NCI-H1694 treated with DMSO at 0.1 percent for 48 hours (cell line): Measurements from ENCODE around the gene LSM4.
A peak's percentile ranks its signal among the peaks of the same experiment; 100 is the strongest.
"Not testable (repeated sequence)": the region's sequence is repeated elsewhere in the genome, so short reads cannot be mapped to it uniquely, and the experiment has no call there.

Source experiments
- DNase-seq: peaks from one replicate; lab custom pipeline; 2025; lab: John Stamatoyannopoulos, UW

LSM4 gene

DNA sequence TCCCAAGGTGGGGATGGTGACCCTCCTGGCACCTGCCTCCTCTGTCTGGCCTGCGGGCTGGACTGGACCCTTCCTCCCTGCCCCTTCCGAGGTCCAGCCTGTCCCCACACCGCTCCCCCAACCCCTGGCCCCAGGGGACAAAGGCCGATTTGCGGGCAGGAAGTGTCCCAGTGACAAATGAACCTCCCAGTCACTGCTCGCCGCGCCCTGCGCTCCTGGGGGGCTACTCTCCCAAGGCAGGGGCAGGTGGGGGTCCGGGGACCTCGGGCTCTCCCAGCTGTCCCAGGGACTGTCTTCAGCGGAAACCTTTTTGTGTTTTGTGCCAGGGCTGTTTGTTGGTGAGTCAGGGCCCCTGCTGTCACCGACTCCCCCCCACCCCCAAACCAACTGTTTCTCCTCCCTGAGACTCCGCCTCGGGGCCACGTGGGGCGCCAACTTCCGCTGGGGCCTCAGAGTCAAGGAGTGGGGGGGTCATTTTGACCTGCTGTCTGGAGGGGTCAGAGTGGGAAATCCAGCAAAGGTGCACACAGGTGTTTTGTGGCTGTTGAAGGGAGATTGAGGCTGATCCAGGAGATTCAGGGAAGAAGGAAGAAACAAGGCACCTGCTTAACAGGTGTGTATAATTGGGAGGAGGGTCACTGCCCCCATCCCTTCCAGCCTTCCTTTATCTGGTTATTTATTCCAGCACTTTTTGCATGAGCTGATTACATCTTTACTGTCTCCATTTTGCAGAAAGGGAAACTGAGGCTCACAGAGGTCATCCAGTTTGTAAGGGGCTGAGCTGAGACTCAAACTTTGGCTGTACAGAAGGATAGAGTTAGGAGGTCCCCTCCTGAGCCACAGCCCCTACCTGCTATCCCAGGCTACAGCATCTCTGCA, 18.4 kb upstream of the LSM4 start:
- peak; percentile 42 for DNase-seq

DNA sequence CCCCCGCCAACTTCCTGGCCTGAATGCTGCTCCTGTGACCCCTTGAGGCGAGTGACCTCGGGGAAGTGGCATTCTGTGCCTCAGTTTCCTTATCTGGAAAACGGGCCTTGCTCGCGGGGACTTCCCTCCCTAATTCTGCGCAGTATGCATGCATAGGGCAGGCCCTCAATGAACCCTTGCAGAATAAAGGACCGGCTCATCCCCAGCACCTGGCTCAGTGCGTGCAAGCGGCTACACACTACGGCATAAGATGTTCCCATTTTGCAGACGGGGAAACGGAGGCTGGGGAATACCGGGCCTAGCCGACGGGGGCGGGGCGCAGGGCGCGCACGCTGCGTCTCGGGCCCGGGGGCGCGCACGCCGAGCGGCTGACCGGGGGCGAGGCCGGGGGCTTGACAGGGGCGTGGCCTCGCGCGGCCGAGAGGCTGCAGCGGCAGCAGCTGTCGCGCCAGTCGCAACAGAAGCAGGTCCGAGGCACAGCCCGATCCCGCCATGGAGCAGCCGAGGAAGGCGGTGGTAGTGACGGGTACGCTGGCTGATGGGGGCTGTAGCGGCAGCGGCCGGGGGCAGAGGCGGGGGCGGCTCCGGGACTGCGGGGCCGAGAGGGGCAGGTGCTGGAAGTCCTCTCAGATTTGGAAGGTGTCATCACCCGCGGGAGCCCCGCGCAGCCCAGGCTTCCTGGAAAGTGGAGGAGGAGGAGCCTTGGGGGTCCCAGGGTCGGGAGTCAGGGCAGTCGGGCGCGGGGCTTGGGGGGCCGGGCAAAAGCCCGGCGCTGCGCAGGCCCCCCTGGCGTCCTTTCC, 17.5 kb upstream of the LSM4 start, which contains the start of gene PGPEP1:
Gene PGPEP1 (plus strand): TSS at position 409 of the 800 bp plus-strand sequence. CDS start 84 bp downstream, at position 493.
- peak; percentile 21 for DNase-seq

DNA sequence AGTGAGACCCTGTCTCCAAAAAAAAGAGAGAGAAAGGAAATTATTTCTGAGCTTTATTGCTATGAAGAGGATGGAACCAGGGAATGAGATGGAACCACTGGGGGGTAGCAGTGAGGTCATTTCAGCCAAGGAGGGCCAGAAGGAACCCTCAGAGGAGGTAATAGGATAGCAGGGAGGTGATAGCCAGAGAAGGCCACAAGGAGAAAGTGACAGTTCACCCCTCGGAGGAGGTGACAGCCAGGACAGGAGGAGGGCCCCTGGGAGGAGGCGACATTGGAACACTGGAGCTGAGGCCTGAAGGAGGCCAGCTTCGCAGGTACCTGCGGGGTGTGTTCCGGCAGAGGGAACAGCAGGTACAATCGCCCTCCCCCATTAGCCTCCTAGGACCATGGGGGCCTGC, 16.8 kb upstream of the LSM4 start:
- no peak for DNase-seq

DNA sequence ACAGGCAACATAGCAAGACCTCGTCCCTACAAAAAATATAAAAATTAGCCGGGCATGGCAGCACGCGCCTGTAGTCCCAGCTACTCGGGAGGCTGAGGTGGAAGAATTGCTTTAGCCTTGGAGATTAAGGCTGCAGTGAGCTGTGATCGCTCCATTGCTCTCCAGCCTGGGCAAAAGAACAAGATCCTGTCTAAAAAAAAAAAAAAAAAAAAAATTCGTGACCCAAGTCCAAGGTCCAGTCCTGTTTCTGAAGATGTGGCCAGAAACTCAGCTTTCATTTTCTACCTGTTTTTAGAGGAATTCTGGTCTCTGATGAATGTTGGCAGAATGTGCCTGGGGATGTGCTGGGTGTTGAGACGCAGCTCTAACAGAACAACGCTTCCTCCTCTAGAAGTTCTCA, 15.7 kb upstream of the LSM4 start:
- DNase-seq: no peak

DNA sequence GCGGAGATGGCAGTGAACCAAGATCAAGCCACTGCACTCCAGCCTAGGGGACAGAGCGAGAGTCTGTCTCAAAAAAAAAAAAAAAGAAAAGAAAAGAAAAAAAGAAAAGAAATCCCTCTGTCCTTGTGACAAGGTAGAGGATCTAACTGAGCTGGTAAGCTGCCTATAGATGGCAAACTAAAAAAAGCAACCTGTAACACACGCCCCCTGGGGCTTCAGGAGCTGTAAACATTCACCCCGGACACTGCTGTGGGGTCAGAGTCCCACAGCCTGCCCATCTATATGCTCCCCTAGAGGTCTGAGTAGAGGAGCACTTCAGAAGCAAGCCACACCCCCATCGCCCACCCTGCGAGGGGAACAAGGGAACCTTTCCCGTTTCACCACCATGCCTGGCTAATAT, 13.2 kb upstream of the LSM4 start:
- DNase-seq: no peak

DNA sequence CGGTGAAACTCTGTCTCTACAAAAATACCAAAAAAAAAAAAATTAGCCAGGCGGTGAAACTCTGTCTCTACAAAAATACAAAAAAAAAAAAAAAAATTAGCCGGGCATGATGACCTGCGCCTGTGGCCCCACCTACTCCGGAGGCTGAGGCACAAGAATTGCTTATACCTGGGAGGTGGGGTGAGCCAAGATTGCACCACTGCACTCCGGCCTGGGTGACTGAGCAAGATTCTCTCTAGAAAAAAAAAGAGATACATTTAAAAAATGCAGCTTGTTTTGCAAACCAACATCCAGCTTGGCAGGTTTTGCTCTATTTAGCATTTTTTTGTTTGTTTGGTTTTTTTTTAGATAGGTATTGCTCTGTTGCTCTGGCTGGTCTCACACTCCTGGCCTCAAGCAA, 10.8 kb upstream of the LSM4 start:
- no peak for DNase-seq

DNA sequence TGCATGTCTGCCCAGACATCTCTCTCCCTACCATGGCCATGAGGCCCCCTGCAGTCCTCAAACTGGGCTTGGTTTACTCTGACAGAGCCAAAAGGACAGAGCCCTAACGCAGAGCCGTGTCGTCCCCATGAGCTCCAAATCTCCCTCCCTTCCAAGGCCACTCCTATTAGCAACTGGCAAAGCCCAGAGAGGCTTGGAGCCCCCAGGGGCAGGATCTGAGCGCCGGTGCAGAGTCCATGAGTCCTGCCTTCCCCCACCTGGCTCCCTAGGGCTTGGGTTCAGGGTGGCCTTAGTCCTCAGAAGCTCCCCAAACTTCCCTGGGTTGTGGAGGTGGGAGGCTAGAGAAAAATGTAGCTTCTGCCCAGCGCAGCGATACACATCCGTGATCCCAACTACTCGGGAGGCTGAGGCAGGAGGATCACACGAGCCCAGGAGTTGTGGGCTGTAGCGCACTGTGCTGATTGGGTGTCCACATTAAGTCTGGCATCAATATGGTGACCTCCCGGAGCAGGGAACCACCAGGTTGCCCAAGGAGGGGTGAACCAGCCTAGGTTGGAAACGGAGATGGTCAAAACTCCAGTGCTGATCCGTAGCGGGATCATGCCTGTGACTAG, 10.1 kb upstream of the LSM4 start:
- no peak for DNase-seq

DNA sequence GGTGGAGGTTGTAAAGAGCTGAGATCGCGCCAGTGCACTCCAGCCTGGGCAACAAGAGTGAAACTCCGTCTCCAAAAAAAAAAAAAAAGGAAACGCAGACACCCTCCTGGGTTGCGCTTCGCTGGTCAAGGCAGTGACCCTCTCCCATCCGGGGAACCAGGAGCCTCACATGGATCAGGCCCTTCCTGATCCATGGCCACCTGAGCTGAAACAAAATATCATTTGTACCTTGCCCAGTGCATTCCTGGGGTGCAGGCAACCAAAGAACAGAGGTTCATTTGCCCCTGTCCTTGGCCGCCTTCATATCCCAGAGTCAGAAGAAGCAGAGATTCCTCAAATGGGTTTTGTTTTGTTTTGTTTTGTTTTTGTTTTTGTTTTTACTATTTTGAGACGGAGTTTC, 8.0 kb upstream of the LSM4 start:
- DNase-seq: no peak

DNA sequence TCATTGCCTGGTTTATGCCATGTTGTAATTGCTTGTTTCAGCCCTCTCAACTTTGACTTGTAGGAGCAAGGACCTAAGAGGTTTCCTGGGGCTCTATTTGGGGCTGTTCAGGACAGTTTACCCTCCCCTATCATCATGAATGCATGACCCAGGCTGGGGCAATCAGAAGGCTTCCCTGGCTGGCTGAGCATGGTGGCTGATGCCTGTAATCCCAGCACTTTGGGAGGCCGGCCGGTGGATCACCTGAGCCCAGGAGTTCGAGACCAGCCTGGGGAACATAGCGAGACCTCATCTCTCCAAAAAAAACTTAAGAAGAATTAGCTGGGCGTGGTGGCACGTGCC, 6.1 kb upstream of the LSM4 start:
- no peak for DNase-seq

DNA sequence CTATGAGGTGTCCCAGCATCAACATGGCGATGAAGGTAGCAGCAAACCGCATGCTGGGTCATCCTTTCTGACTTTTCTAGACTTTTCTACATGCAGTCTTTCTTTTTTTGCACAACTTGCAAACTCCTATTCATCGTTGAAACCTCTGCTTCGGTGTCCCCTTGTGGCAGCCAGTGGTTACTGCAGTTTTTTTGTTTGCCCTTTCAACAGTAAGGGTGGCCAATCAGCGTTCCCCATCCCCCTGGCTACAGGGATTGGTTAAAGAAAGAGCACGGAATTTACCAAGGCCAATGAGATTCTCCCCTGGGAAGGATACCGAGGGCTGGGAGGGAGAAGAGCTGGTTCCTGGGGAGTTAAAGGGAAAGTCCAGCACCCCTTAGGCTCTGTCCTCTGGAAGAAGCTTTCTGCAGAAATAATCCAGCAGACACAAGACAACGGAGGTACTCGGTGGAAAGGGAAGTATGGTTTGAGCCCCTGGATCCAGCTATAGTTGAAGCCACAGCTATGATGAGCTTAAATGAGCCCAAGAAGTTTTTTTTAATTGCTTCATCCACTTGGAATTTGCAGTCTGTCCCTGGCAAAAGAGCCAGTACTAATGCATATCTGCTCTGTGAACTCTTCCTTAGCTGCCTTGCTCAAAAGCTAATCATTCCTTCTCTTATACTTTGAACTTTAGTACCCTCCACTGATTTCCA, 5.6 kb upstream of the LSM4 start:
- peak; percentile 98 for DNase-seq

DNA sequence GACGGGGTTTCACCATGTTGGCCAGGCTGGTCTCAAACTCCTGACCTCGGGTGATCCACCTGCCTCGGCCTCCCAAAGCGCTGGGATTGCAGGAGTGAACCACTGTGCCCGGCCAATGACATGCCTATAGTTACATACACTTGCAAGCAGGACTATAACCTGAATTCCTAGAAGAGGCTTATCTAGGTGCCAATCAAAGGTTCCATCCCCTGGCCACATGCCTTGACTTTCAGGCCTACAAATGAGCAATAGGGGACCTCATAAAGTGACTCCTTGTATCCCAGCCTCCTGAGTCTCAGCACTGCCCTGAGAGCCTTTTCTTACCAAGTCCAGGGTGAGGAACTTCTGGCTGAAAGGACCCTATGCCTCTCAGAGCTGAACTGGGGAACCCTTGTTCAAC, 3.9 kb upstream of the LSM4 start:
- DNase-seq: no peak

DNA sequence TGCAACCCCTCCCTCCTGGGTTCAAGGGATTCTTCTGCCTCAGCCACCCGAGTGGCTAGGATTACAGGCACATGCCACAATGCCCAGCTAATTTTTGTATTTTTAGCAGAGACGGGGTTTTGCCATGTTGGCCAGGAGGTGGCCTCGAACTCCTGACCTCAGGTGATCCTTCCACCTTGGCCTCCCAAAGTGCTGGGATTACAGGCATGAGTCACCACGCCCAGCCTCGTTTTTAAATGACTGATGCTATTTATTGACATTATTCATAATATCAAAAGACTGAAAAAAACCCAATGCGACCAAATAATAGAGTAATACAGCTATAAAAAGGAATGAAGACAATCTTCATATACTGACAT, 1.5 kb upstream of the LSM4 start:
- DNase-seq: not testable (repeated sequence)

DNA sequence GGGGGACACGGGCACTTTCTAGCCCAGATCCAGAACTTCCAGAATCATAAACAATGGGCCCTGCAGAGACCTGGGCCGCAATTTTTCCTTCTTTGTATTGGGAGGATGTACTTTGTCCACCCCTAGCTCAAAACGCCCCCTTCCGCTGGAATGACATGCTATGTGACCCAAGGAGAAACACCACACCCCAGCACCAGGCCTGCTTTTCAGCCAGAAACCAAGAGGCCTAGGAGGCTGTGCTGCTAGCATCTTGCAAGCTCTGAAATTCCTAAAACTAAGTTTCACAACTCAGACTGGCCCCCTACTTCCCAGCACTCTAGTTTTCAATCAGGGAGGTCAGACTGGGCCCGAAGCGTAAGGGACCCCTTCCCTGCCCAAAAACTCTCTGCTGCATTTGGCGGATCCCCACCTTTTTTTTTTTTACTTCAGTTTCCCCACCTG, 538 bp downstream of the LSM4 start:
- DNase-seq: peak; percentile 25

DNA sequence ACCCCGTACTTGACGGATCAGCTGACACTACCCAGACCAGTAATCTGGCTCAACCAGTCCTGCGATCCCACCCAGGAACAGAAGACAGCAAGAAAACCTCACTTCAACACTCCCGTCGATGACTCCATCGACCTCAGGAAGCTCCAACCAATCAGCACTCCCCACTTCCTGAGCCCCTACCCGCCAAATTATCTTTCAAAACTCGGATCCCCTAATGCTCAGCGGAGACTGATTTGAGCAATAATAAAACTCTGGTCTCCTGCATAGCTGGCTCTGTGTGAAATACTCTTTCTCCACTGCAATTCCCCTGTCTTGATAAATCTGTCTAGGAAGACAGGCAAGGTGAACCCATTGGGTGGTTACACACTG, 1.2 kb downstream of the LSM4 start:
- DNase-seq: no peak

DNA sequence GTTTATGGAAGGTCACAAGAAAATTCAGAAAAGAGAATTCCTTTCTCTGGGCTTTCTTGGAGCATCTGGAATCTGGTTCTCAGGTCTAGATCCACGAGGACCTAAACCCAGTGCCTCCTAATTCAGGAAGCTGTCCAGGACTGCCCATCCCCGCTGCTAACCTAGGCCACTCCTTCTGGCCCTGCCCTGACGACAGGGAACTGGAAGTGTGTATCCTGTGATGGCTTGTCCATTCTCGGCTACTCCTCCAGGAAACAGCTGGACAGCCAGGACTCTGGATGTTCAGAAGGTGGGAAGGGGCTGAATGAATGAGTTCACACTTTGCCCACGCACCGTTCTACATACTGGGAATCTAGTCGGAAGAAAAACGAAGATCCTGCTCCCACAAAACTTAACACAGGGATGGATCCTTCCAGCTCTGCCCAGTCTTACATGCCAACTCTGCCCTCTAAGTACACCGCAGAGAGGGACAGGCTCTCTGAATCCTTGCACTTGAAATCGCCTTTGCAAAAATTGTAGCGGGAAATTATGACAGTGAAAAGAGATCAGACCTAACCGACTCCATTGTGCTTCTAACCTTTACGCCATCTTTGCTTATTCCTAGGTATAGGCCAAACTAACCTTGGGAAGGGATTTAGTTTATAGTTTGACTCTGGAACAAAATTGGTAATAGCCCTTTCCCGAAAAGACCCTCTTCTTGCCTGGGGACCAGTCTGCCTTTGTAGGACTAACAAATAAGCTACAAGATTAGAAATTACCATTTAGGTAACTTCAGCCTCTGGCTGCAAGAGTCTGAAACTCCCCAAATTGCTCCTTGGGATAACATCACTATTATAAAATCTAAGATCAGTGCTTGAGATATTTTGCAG, 1.8 kb downstream of the LSM4 start:
- DNase-seq: no peak

DNA sequence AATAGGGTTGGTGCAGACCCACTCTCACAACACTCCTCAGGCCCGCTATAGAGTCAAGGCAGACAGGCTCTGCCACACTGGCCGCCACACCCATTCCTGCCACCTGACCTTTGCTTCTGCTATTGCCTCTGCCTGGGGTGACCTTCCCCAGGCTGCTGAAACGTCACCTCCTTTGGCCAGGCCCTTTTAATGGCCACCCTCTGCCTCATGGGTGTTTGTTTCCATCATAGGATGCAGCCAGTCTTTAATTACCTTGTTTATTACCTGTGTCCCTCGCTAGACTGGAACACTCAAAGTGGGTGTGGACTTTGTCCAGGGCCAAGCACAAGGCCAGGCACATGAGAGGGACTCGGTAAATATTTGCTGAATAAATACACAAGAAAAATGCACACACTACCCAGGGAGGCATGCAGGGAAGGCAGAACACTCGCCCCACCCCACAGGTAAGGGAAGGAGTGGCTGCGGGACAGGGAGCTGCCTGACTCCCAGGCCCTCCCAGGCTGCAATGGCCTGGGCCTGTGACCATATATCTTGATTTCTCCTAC, 3.2 kb downstream of the LSM4 start:
- no peak for DNase-seq

DNA sequence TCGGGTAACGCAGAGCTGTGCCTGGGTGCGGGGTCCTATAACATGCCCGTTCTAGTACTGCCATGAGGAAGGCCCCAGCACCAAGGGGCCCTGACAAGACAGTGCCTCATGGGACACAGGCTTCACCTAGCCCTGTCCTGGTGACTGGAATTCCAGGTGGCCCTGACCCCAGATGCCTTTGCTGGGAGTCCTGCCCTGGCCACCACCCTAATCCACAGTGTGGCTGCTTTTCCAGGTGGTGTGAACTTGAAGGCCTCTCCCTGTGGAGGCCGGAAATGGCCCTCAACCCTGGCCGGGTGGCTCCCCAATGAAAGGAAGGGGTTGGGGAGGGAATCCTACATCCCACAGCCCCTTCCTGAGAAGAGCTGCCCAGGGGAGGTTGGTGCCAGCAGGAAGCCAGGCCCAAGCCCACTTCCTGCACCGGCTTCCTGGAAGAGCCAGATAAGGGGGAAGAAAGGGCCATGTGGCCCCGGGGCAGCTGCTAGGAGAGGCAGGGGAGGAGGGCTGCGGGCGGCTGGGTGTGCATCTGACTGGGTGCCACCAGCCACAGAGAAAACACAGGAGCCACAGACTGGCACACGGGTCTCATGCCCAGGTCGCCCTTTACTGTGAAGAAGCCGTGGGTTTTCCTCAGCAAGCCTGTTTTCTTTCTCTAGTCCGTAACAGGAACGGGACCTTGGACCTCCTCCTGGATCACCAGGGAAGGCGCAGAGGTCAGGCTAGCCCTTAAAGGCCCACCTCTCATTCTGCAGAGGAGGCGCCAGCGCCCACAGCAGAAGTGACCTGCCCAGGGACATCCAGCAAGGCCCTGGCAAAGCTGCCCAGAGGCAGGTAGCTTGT, 4.7 kb downstream of the LSM4 start:
- no peak for DNase-seq

DNA sequence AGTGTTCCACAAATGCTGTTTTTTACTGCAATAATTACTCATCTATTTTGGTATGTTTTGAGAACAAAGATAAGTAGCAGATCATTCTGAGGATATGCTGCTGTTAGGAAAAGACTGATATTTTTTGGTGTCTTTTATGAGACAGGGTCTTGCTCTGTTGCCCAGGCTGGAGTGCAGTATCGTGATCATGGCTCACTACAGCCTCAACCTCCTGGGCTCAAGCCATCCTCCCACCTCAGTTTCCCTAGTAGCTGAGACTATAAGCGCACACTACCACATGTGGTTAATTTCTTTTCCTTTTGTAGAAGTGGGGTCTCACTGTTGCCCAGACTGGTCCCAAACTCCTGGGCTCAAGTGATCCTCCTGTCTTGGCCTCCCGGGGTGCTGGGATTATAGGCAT, 9.5 kb downstream of the LSM4 start:
- no peak for DNase-seq

DNA sequence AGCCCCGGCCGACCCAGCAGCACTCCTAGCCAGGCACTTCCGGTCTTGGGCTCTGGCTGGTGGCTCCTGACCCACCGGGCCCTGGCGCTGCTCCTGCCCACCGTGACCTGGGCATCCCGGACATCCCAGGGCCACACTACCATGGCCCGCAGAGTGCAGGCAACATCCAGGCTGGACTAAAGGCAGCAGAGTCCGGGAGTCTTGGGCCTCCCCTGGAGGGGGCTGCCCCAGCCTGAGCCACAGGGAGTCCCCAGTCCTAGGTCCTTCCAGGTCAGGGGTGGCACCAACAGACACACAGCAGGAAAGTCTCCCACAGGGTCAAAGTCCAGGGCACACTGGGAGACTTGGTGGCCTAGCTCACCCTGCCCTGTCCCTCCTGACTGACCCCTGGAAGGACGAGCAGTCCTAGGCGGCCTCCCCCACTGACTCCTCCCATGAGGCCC, 10.8 kb downstream of the LSM4 start:
- DNase-seq: no peak

DNA sequence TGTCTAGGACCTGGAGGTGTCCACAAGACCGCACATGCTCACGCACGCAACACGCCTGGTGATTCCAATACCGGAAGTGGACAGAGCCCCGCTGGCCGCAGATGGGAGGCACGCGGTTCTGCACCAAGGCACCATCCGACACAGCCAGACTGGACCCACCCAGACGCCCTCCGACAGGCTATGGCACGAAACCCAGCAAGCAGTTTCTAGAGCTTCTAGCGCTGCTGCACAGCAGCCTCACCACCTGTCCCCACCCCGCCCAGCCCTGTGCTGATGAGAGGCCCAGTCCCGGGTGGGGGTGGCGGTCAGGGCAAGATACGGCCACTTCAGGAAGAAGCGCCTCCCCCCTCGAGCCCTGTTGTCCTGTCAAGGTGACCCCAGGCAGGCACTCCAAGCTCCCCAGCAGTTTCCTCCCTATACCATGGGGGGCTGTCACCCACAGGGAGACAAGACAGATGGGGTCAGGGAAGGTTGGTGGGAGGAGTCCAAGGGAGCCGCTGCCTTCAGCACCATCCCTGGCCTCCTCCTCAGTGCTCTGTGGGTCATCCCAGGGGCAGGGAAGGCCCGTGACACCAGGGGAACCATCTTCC, 11.3 kb downstream of the LSM4 start:
- DNase-seq: no peak
